ENCODE data around the gene PEBP1. TPM values are rescaled to one million over a fixed set of nuclear protein-coding genes. Genes with fewer than 3 reads are reported as not detected.
"Not testable (repeated sequence)": the region's sequence is repeated elsewhere in the genome, so short reads cannot be mapped to it uniquely, and the experiment has no call there.

The PEBP1 gene
- total RNA-seq, 2 experiments from 2014 or later = 128 to 132 TPM

GRCh38 chr12:118107694-118108093 lies 28.2 kb upstream of the PEBP1 start:
- peaks cover 5% of the 10 kb centered on the region for H3K27me3 Mint-ChIP-seq
- no peak overlapping the region for H3K4me3 Mint-ChIP-seq
- H3K36me3 Mint-ChIP-seq = no peaks in the 10 kb centered on the region
- DNase-seq = no peak
- peaks cover 6% of the 10 kb centered on the region for H3K4me1 Mint-ChIP-seq (ENCODE audit: low read depth)
- H3K27ac Mint-ChIP-seq = no peak overlapping the region
- POLR2A ChIA-PET = no interaction called here
- intact Hi-C loops (cut with micrococcal nuclease) = no loop called here
- CTCF ChIA-PET = interaction anchor here (2.0 kb wide), 1 partner anchor 43 kb away, joined by 7 read pairs; no protein-coding TSS in a partner anchor
- no peaks in the 10 kb centered on the region for H3K9me3 Mint-ChIP-seq

DNA sequence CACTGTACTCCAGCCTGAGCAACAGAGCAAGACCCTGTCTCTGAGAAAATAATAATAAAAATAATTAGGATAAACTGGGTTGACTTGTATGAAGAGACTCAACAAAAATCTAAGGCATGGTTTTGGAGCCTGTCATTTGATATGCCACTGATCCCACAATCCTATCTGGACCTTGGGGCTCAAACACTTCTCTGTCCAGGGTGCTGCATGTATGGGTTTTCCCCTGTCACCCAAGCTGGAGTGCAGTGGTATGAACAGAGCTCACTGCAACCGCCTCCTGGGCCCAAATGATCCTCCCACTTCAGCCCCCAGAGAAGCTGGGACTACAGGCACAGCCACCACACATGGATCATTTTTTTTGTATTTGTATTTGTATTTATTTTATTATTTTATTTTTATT lies 26.8 kb upstream of the PEBP1 start:
- Mint-ChIP-seq H3K27me3 (peaks cover 5% of the 10 kb centered on the region), H3K4me1 (ENCODE audit: low read depth) (peaks cover 3% of the 10 kb centered on the region), H3K27ac (no peak overlapping the region), H3K36me3 (no peaks in the 10 kb centered on the region), H3K4me3 (no peak overlapping the region), H3K9me3 (no peaks in the 10 kb centered on the region)
- ChIA-PET CTCF (interaction anchor here (0.8 to 2.0 kb wide), 2 partner anchors 44 to 1304 kb away, joined by 3 to 7 read pairs; no protein-coding TSS in a partner anchor), POLR2A (no interaction called here)
- no peak for DNase-seq
- intact Hi-C loops (cut with micrococcal nuclease) = no loop called here

GRCh38 chr12:118119449-118119879 lies 16.5 kb upstream of the PEBP1 start:
- no peak for DNase-seq
- Mint-ChIP-seq H3K4me1 (ENCODE audit: low read depth) (peaks cover 11% of the 10 kb centered on the region), H3K4me3 (no peak overlapping the region), H3K36me3 (no peaks in the 10 kb centered on the region), H3K27me3 (no peaks in the 10 kb centered on the region), H3K9me3 (no peaks in the 10 kb centered on the region), H3K27ac (no peak overlapping the region)
- intact Hi-C loops (cut with micrococcal nuclease) = no loop called here
- CTCF ChIA-PET = interaction anchor here (0.6 to 2.5 kb wide), 5 partner anchors 9 to 270 kb away, joined by 3 to 14 read pairs (median 4); partner anchors contain the start of gene SUDS3
- POLR2A ChIA-PET = no interaction called here

- Mint-ChIP-seq H3K4me1 (ENCODE audit: low read depth) (peaks cover 11% of the 10 kb centered on the region), H3K27me3 (no peaks in the 10 kb centered on the region), H3K4me3 (no peak overlapping the region), H3K9me3 (no peaks in the 10 kb centered on the region), H3K27ac (peak overlapping the region; percentile 20), H3K36me3 (no peaks in the 10 kb centered on the region)
- DNase-seq = peak; percentile 81
- POLR2A ChIA-PET = interaction anchor here (0.7 to 1.1 kb wide), 4 partner anchors 15 to 255 kb away, joined by 3 to 5 read pairs (median 4); partner anchors contain the start of genes PEBP1, SUDS3 and TAOK3
- intact Hi-C loops (cut with micrococcal nuclease) = loop anchor here (1.0 to 5.0 kb wide), 3 partner anchors 16 to 256 kb away; partner anchors contain the start of genes PEBP1, SUDS3 and WSB2
- CTCF ChIA-PET = interaction anchor here (0.6 to 2.7 kb wide), 16 partner anchors 9 to 1379 kb away, joined by 3 to 44 read pairs (median 5); partner anchors contain the start of genes PEBP1, SUDS3 and VSIG10
Observed at GRCh38 chr12:118120579-118121363, 15.2 kb upstream of the PEBP1 start.

DNA sequence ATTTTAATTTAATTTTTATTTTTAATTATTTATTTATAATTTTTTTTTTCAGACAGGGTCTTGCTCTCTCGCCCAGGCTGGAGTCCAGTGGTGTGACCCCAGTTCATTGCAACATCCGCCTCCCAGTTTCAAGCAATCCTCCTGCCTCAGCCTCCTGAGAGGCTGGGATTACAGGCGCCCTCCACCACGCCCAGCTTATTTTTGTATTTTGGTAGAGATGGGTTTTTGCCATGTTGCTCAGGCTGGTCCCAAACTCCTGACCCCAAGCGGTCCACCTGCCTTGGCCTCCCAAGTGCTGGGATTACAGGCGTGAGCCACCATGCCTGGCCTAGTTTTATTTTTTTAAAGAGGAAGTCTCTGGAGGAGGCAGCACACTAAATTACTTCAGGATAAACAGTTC lies 13.7 kb upstream of the PEBP1 start:
- no peak overlapping the region for H3K27ac Mint-ChIP-seq
- CTCF ChIA-PET = interaction anchor here (0.6 to 2.7 kb wide), 4 partner anchors 155 to 254 kb away, joined by 3 to 44 read pairs (median 6); partner anchors contain the start of gene SUDS3
- no peaks in the 10 kb centered on the region for H3K9me3 Mint-ChIP-seq
- intact Hi-C loops (cut with micrococcal nuclease) = loop anchor here (5.0 kb wide), 1 partner anchor 60 kb away; the partner anchor contains the start of gene WSB2
- no peak for DNase-seq
- no peaks in the 10 kb centered on the region for H3K36me3 Mint-ChIP-seq
- peaks cover 11% of the 10 kb centered on the region for H3K4me1 Mint-ChIP-seq (ENCODE audit: low read depth)
- no peaks in the 10 kb centered on the region for H3K27me3 Mint-ChIP-seq
- POLR2A ChIA-PET = interaction anchor here (0.5 kb wide), 1 partner anchor 58 kb away, joined by 4 read pairs; no protein-coding TSS in a partner anchor
- H3K4me3 Mint-ChIP-seq = no peak overlapping the region

GRCh38 chr12:118124333-118124874 lies 11.5 kb upstream of the PEBP1 start:
- no peak overlapping the region for H3K4me3 Mint-ChIP-seq
- ChIA-PET CTCF (interaction anchor here (1.0 to 1.2 kb wide), 3 partner anchors 29 to 252 kb away, joined by 3 to 5 read pairs (median 4); partner anchors contain the start of gene SUDS3), POLR2A (no interaction called here)
- H3K27me3 Mint-ChIP-seq = no peaks in the 10 kb centered on the region
- peaks cover 11% of the 10 kb centered on the region for H3K4me1 Mint-ChIP-seq (ENCODE audit: low read depth)
- H3K36me3 Mint-ChIP-seq = no peaks in the 10 kb centered on the region
- intact Hi-C loops (cut with micrococcal nuclease) = loop anchor here (5.0 kb wide), 1 partner anchor 62 kb away; the partner anchor contains the start of gene WSB2
- H3K9me3 Mint-ChIP-seq = no peaks in the 10 kb centered on the region
- H3K27ac Mint-ChIP-seq = no peak overlapping the region
- no peak for DNase-seq

DNA sequence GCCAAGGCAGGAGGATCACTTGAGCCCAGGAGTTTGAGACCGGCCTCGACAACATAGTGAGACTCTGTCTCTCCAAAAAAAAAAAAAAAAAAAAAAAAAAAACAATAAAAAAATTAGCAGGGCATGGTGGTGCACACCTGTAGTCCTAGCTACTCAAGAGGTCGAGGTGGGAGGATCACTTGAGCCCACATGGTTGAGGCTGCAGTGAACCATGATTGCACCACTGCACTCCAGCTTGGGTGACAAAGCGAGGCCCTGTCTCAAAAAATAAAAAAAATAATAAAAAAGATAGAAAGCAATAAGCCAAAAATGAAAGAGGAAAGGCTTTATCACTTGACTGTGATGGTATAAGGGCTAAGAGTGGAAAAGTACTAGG lies 10.2 kb upstream of the PEBP1 start:
- Mint-ChIP-seq H3K4me1 (ENCODE audit: low read depth) (peaks cover 6% of the 10 kb centered on the region), H3K27ac (no peak overlapping the region), H3K36me3 (no peaks in the 10 kb centered on the region), H3K27me3 (no peaks in the 10 kb centered on the region), H3K4me3 (no peak overlapping the region), H3K9me3 (no peaks in the 10 kb centered on the region)
- ChIA-PET POLR2A (no interaction called here), CTCF (interaction anchor here (0.6 kb wide), 1 partner anchor 271 kb away, joined by 3 read pairs; no protein-coding TSS in a partner anchor)
- no peak for DNase-seq
- intact Hi-C loops (cut with micrococcal nuclease) = no loop called here

- H3K36me3 Mint-ChIP-seq = no peaks in the 10 kb centered on the region
- ChIA-PET POLR2A (no interaction called here), CTCF (interaction anchor here (0.6 kb wide), 1 partner anchor 271 kb away, joined by 3 read pairs; no protein-coding TSS in a partner anchor)
- peaks cover 2% of the 10 kb centered on the region for H3K4me1 Mint-ChIP-seq (ENCODE audit: low read depth)
- H3K4me3 Mint-ChIP-seq = no peak overlapping the region
- H3K9me3 Mint-ChIP-seq = no peaks in the 10 kb centered on the region
- DNase-seq = no peak
- H3K27ac Mint-ChIP-seq = no peak overlapping the region
- no peaks in the 10 kb centered on the region for H3K27me3 Mint-ChIP-seq
- intact Hi-C loops (cut with micrococcal nuclease) = no loop called here
Observed at GRCh38 chr12:118126119-118126757, 9.7 kb upstream of the PEBP1 start.

DNA sequence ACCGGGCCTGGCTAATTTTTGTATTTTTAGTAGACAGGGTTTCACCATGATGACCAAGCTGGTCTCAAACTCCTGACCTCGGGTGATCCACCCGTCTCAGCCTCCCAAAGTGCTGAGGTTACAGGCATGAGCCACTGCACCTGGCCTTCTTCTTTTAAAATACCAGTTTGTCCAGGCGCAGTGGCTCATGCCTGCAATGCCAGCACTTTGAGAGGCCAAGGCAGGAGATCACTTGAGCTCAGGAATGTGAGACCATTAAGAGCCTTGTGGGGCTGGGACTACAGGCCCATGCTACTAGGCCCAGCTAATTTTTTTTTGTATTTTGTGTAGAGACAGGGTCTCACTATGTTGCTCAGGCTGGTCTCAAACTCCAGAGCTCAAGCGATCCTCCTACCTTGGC lies 8.1 kb upstream of the PEBP1 start:
- Mint-ChIP-seq H3K4me3 (no peak overlapping the region), H3K36me3 (no peaks in the 10 kb centered on the region), H3K4me1 (ENCODE audit: low read depth) (peaks cover 5% of the 10 kb centered on the region), H3K9me3 (no peaks in the 10 kb centered on the region), H3K27me3 (no peaks in the 10 kb centered on the region), H3K27ac (no peak overlapping the region)
- DNase-seq = no peak
- POLR2A ChIA-PET = no interaction called here
- intact Hi-C loops (cut with micrococcal nuclease) = no loop called here
- CTCF ChIA-PET = interaction anchor here (1.0 kb wide), 1 partner anchor 8 kb away, joined by 4 read pairs; no protein-coding TSS in a partner anchor

DNA sequence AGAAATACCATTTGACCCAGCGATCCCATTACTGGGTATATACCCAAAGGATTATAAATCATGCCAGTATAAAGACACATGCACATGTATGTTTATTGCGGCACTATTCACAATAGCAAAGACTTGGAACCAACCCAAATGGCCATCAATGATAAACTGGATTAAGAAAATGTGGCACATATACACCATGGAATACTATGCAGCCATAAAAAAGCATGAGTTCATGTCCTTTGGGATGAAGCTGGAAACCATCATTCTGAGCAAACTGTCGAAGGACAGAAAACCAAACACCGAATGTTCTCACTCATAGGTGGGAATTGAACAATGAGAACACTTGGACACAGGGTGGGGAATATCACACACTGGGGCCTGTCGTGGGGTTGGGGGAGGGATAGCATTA lies 6.5 kb upstream of the PEBP1 start:
- DNase-seq; POLR2A ChIA-PET; H3K27ac Mint-ChIP-seq; H3K9me3 Mint-ChIP-seq; intact Hi-C loops (cut with micrococcal nuclease); H3K4me3 Mint-ChIP-seq; H3K27me3 Mint-ChIP-seq; H3K36me3 Mint-ChIP-seq; H3K4me1 Mint-ChIP-seq (ENCODE audit: low read depth): not testable (repeated sequence)
- CTCF ChIA-PET = interaction anchor here (1.0 kb wide), 1 partner anchor 8 kb away, joined by 5 read pairs; no protein-coding TSS in a partner anchor

DNA sequence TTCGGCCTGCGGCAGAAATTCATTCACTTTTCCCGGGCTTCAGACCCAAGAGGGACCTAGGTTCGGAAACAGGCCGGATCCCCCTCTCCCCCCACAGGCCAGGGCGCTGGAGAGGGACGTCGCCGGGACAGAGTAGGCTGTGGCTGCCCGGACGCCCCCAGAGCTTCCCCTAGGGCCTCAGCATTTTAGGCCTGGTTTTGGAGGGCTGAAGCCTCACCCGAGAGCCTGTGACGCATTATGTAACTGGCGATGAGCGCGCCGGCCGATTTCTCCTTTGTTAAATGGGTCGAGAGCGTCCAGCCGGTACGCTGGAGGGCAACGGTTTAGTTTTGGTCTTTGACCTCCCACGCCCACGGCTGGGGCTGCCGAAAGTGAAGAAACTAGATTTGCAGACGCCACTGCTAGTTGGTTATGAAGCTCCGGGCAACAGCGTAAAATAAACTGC lies 657 bp downstream of the PEBP1 start:
- H3K36me3 Mint-ChIP-seq = peaks cover 25% of the 10 kb centered on the region
- peak overlapping the region; percentile 91 for H3K4me3 Mint-ChIP-seq
- DNase-seq = peak; percentile 63
- ChIA-PET POLR2A (interaction anchor here (0.6 to 1.3 kb wide), 6 partner anchors 11 to 240 kb away, joined by 3 to 14 read pairs (median 5); partner anchors contain the start of genes SUDS3 and WSB2), CTCF (interaction anchor here (1.0 to 2.8 kb wide), 5 partner anchors 15 to 262 kb away, joined by 4 to 31 read pairs (median 11); partner anchors contain the start of gene SUDS3)
- no peaks in the 10 kb centered on the region for H3K27me3 Mint-ChIP-seq
- H3K27ac Mint-ChIP-seq = peak overlapping the region; percentile 72
- peaks cover 27% of the 10 kb centered on the region for H3K4me1 Mint-ChIP-seq (ENCODE audit: low read depth)
- H3K9me3 Mint-ChIP-seq = no peaks in the 10 kb centered on the region
- intact Hi-C loops (cut with micrococcal nuclease) = loop anchor here (1.0 to 5.0 kb wide), 4 partner anchors 16 to 242 kb away; partner anchors contain the start of gene WSB2

All from activated CD4-positive, alpha-beta memory T cell treated with anti-CD3 and anti-CD28 coated beads for 36 hours (primary cell).